A549 (cell line): ENCODE data around the gene PROB1. TPM values are rescaled to one million over a fixed set of nuclear protein-coding genes. Genes with fewer than 3 reads are reported as not detected.

Experiments
- ATAC-seq, 2 experiments: fragments of 200-7000 bp in 1 of 2; fragments of >200 bp in 1 of 2; cut with Nextera tagmentation in 1 of 2; cut with Tn5 transposase in 1 of 2; 3 replicates each; pipeline versions ENCODE4 v1.8.0 to v1.9.1; 2018 to 2020; ENCODE audit warnings: mild to moderate bottlenecking in 1 of 2, moderate library complexity in 1 of 2
- CTCF ChIA-PET: fragments of 300-600 bp; sonication (Branson Sonifier 250); formaldehyde crosslinking; extraction: SDS; loops from one replicate; lab custom pipeline; 2021; ENCODE audit warnings: antibody characterized with exemption, inconsistent platforms; lab: Yijun Ruan, JAX
- POLR2A ChIA-PET: fragments of 350-600 bp; formaldehyde crosslinking; extraction: SDS; loops from one replicate; lab custom pipeline; 2021; ENCODE audit warnings: antibody characterized with exemption, inconsistent platforms; lab: Yijun Ruan, JAX
- DNase-seq, 2 experiments: peaks; one replicate each; pipeline versions ENCODE4 v3.0.0 to v3.0.0-alpha.2; 2011 to 2016; ENCODE audit warnings: low read depth in 1 of 2, low spot score in 1 of 2
- FAIRE-seq: peaks from 2 replicates; lab custom pipeline; 2011; peaks lifted over from hg19 to GRCh38; lab: Jason Lieb, UNC
- H3K27ac ChIP-seq, 2 experiments: fragments of >200 bp; sonication (Bioruptor Twin); formaldehyde crosslinking; 3 replicates each; pipeline ENCODE4 v1.5.1; 2016 to 2017
- H3K4me1 ChIP-seq: fragments of >200 bp; sonication (Bioruptor Twin); formaldehyde crosslinking; 3 replicates; pipeline ENCODE4 v1.6.1; 2016
- H3K4me2 ChIP-seq: fragments of >200 bp; sonication (Bioruptor Twin); formaldehyde crosslinking; 3 replicates; pipeline ENCODE4 v1.6.1; 2016
- H3K4me3 ChIP-seq: fragments of >200 bp; sonication (Bioruptor Twin); formaldehyde crosslinking; 3 replicates; pipeline ENCODE4 v1.5.1; 2016
- H3K9me3 ChIP-seq: fragments of >200 bp; sonication (Bioruptor Twin); formaldehyde crosslinking; 3 replicates; pipeline ENCODE4 v1.6.1; 2016
- CBX2 ChIP-seq: fragments of 200-600 bp; sonication (generic); IDR thresholded peaks from 2 replicates; pipeline ENCODE4 v1.6.1; 2016; ENCODE audit warnings: low read depth, mild to moderate bottlenecking, borderline replicate concordance
- CEBPB ChIP-seq, 2 experiments: fragments of >200 bp in 1 of 2; sonication (Bioruptor Twin) in 1 of 2; formaldehyde crosslinking in 1 of 2; IDR thresholded peaks; 2 replicates each; pipeline ENCODE4 v1.6.1; 2012 to 2016
- CHD4 ChIP-seq: fragments of 200-600 bp; sonication (generic); IDR thresholded peaks from 2 replicates; pipeline ENCODE4 v1.6.1; 2016; ENCODE audit warnings: antibody characterized with exemption, mild to moderate bottlenecking, borderline replicate concordance
- ESRRA ChIP-seq: fragments of 150-350 bp; IDR thresholded peaks from 2 replicates; pipeline ENCODE4 v1.6.1; 2014; ENCODE audit warnings: mild to moderate bottlenecking, low read length, borderline replicate concordance
- FOXS1 ChIP-seq: fragments of 250-450 bp; sonication (Bioruptor Pico); IDR thresholded peaks from 2 replicates; pipeline ENCODE4 v1.5.0; 2020; ENCODE audit warnings: mild to moderate bottlenecking, moderate library complexity
- HOXA7 ChIP-seq: fragments of 250-450 bp; sonication (Bioruptor Pico); IDR thresholded peaks from 2 replicates; pipeline ENCODE4 v1.5.0; 2020; ENCODE audit warnings: mild to moderate bottlenecking, moderate library complexity
- JUNB ChIP-seq: fragments of >200 bp; sonication (Bioruptor Twin); formaldehyde crosslinking; IDR thresholded peaks from 2 replicates; pipeline ENCODE4 v1.6.1; 2016
- KDM1A ChIP-seq: fragments of 200-600 bp; sonication (generic); IDR thresholded peaks from 2 replicates; pipeline ENCODE4 v1.6.1; 2016; ENCODE audit warnings: low read depth, mild to moderate bottlenecking
- MAFK ChIP-seq: fragments of 450-650 bp; IDR thresholded peaks from 2 replicates; pipeline ENCODE4 v1.6.1; 2014; ENCODE audit not compliant: partially characterized antibody
- MYC ChIP-seq: IDR thresholded peaks from 2 replicates; pipeline ENCODE4 v1.6.1; 2012; ENCODE audit warnings: mild to moderate bottlenecking, inconsistent platforms, low read length, improper control_type of control experiment, borderline replicate concordance
- NR3C1 ChIP-seq: fragments of >200 bp; sonication (Bioruptor Twin); formaldehyde crosslinking; IDR thresholded peaks from 3 replicates; pipeline ENCODE4 v1.6.1; 2017
- PHF8 ChIP-seq: fragments of 200-600 bp; sonication (generic); IDR thresholded peaks from 2 replicates; pipeline ENCODE4 v1.6.1; 2016; ENCODE audit warnings: low read depth, mild to moderate bottlenecking, antibody characterized with exemption, moderate library complexity, borderline replicate concordance
- POLR2AphosphoS2 ChIP-seq: conservative IDR thresholded peaks from 2 replicates; pipeline ENCODE4 v1.6.1; 2012; ENCODE audit warnings: low read length, improper control_type of control experiment, inconsistent platforms
- RAD21 ChIP-seq, 2 experiments: fragments of >200 bp in 1 of 2; sonication (Bioruptor Twin) in 1 of 2; formaldehyde crosslinking in 1 of 2; IDR thresholded peaks in 1 of 2; conservative IDR thresholded peaks in 1 of 2; 2 replicates in 1 of 2; 3 replicates in 1 of 2; pipeline ENCODE4 v1.6.1; 2012 to 2018; ENCODE audit warnings: inconsistent platforms in 1 of 2
- RARB ChIP-seq: fragments of 250-450 bp; sonication (Bioruptor Pico); IDR thresholded peaks from 2 replicates; pipeline ENCODE4 v1.8.0; 2021; ENCODE audit warnings: mild to moderate bottlenecking, moderate library complexity
- ZC3H11A ChIP-seq: fragments of 450-650 bp; IDR thresholded peaks from 2 replicates; pipeline ENCODE4 v1.6.1; 2014; ENCODE audit warnings: antibody characterized with exemption, mild to moderate bottlenecking
- ZFP36 ChIP-seq: fragments of 450-650 bp; IDR thresholded peaks from 2 replicates; pipeline ENCODE4 v1.6.1; 2014; ENCODE audit warnings: borderline replicate concordance; ENCODE audit not compliant: partially characterized antibody
- WGBS: methylation state at CpG from one replicate; pipeline ENCODE4 v1.1.6; 2017; ENCODE audit errors: missing lambda C conversion rate; 5-methylcytosine and 5-hydroxymethylcytosine counted together
- polyA plus RNA-seq, 4 experiments: library from polyadenylated mRNA; depleted of rRNA in 3 of 4; stranded (reverse); fragments of >200 nt; fragmentation: RNase III in 1 of 4; extraction: RNeasy Plus Mini Kit Qiagen cat#74134 plus additional on column Dnase treatment in 1 of 4; gene quantifications; 2 replicates in 3 of 4; 3 replicates in 1 of 4; pipeline ENCODE4 v1.2.3, GENCODE V29; 2011 to 2017
- TF ChIP-seq, protein P1 (sequence below): fragments of 250-450 bp; sonication (Bioruptor Pico); IDR thresholded peaks from 2 replicates; pipeline ENCODE4 v1.5.0; 2021; ENCODE audit warnings: mild to moderate bottlenecking, moderate library complexity, borderline replicate concordance
- TF ChIP-seq, protein P2 (sequence below): fragments of >200 bp; sonication (Bioruptor Twin); formaldehyde crosslinking; IDR thresholded peaks from 3 replicates; pipeline ENCODE4 v1.6.1; 2016
- TF ChIP-seq, protein P3 (sequence below): fragments of >200 bp; sonication (Bioruptor Twin); formaldehyde crosslinking; IDR thresholded peaks from 3 replicates; pipeline ENCODE4 v1.5.1; 2016
- TF ChIP-seq, protein P4 (sequence below): IDR thresholded peaks from 2 replicates; pipeline ENCODE4 v1.6.1; 2012

PROB1 gene
- polyA plus RNA-seq, 2 of the 4 experiments (the other 2 are of a cell fraction) = 0.23 to 0.48 TPM

DNA sequence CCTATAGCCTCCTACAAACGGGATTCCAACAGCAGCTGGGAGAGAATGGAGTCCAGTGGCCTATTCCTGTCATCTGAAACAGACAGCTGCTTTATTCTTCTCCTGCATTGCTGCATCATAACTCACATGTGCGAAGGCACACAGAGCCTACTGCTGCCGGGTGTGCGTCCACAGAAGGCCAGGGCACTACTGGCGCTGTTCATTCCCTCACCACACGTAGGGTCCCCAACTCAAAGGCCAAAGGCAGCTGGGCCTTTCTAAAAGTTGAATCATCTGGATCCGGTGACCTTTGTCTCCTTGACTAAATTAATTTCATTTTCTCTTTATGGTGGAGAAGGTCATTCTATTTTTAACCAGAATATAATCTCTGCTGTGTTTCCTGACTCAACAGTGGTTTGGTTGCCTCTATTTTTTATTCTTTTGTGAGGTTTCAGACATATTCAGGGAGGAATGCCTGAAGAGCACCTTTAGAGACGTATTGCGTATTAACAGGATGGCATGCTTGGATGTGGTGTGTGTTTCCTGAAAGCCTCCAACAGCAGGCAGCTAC, 19.8 kb upstream of the PROB1 start:
- DNase-seq (no peak), FAIRE-seq (no peak), ATAC-seq (no peak)
- Histone ChIP-seq H3K27ac (no peak overlapping the region), H3K9me3 (no peaks in the 10 kb centered on the region), H3K4me3 (no peak overlapping the region), H3K4me2 (no peak overlapping the region), H3K4me1 (no peaks in the 10 kb centered on the region)
- 86% methylated on average over 9 of the region's 9 CpGs for WGBS
- TF ChIP-seq, protein P1, sequence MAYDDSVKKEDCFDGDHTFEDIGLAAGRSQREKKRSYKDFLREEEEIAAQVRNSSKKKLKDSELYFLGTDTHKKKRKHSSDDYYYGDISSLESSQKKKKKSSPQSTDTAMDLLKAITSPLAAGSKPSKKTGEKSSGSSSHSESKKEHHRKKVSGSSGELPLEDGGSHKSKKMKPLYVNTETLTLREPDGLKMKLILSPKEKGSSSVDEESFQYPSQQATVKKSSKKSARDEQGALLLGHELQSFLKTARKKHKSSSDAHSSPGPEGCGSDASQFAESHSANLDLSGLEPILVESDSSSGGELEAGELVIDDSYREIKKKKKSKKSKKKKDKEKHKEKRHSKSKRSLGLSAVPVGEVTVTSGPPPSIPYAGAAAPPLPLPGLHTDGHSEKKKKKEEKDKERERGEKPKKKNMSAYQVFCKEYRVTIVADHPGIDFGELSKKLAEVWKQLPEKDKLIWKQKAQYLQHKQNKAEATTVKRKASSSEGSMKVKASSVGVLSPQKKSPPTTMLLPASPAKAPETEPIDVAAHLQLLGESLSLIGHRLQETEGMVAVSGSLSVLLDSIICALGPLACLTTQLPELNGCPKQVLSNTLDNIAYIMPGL (CRISPR knock-in tag) = no peak
- TF ChIP-seq HOXA7 = no peak
- TF ChIP-seq RAD21 (conservative IDR thresholded peaks at IDR 0.05 in 1 of 2, IDR thresholded peaks at IDR 0.05 in 1 of 2) = no peak
- no peak for TF ChIP-seq KDM1A
- no peak for TF ChIP-seq CEBPB (IDR thresholded peaks at IDR 0.05)
- TF ChIP-seq MYC = no peak
- no peak for TF ChIP-seq NR3C1
- no peak for TF ChIP-seq POLR2AphosphoS2
- TF ChIP-seq ZFP36 = no peak
- TF ChIP-seq ESRRA = no peak
- TF ChIP-seq FOXS1 (CRISPR knock-in tag) = no peak
- TF ChIP-seq, protein P2, sequence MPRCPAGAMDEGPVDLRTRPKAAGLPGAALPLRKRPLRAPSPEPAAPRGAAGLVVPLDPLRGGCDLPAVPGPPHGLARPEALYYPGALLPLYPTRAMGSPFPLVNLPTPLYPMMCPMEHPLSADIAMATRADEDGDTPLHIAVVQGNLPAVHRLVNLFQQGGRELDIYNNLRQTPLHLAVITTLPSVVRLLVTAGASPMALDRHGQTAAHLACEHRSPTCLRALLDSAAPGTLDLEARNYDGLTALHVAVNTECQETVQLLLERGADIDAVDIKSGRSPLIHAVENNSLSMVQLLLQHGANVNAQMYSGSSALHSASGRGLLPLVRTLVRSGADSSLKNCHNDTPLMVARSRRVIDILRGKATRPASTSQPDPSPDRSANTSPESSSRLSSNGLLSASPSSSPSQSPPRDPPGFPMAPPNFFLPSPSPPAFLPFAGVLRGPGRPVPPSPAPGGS = no peak
- TF ChIP-seq, protein P3, sequence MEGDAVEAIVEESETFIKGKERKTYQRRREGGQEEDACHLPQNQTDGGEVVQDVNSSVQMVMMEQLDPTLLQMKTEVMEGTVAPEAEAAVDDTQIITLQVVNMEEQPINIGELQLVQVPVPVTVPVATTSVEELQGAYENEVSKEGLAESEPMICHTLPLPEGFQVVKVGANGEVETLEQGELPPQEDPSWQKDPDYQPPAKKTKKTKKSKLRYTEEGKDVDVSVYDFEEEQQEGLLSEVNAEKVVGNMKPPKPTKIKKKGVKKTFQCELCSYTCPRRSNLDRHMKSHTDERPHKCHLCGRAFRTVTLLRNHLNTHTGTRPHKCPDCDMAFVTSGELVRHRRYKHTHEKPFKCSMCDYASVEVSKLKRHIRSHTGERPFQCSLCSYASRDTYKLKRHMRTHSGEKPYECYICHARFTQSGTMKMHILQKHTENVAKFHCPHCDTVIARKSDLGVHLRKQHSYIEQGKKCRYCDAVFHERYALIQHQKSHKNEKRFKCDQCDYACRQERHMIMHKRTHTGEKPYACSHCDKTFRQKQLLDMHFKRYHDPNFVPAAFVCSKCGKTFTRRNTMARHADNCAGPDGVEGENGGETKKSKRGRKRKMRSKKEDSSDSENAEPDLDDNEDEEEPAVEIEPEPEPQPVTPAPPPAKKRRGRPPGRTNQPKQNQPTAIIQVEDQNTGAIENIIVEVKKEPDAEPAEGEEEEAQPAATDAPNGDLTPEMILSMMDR = no peak
- ChIA-PET CTCF (interaction anchor here (0.5 to 13.8 kb wide), 4 partner anchors 8 to 587 kb away, joined by 3 to 392 read pairs (median 4); no protein-coding TSS in a partner anchor), POLR2A (no interaction called here)

DNA sequence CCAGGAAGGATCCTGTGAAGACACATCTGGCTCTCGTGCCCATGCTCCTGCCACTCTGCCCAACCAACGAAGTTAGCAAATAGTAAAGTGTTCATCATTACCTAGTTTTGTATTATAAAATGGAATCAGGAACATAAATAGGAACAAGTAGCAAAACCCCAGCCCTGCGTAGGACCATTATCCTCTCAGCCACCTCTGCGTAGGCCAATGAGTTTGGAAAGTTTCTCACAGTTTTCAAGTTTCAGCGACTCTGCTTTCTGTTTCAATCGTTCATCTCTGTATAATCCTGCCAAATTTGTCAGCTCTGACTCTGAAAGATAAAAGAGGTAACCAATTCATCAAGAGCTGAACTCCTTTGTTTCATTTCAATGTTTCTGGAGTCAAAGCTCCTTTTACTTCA, 19.1 kb upstream of the PROB1 start:
- POLR2A ChIA-PET = no interaction called here

DNA sequence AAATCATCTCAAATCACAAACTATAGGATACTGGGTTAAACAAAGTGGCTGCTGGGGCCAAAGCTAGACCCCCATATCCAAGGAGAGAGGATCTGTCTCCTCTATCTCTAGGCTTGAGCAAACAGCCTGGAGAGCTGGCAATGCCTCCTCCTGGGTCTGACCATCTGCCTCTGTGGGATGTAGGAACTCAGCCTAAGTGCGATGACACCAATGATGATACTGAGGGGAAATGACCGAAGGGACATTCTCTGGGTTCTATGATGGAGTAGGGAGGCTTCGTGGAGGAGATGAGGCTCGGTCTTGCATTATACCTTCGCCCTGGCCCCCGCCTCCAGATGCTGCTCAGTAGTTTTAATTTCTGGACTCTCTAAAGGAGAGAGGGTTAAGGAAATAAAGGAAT, 18.2 kb upstream of the PROB1 start:
- ChIA-PET CTCF (interaction anchor here (4.9 to 13.8 kb wide), 2 partner anchors 8 to 104 kb away, joined by 57 to 392 read pairs; no protein-coding TSS in a partner anchor), POLR2A (no interaction called here)
- Histone ChIP-seq H3K4me1 (no peaks in the 10 kb centered on the region), H3K9me3 (no peaks in the 10 kb centered on the region), H3K4me3 (no peak overlapping the region), H3K4me2 (no peak overlapping the region), H3K27ac (no peak overlapping the region)
- TF ChIP-seq CBX2 (no peak), NR3C1 (no peak), FOXS1 (CRISPR knock-in tag) (no peak), JUNB (no peak), RARB (CRISPR knock-in tag) (no peak), ZC3H11A (no peak), CHD4 (no peak), RAD21 (conservative IDR thresholded peaks at IDR 0.05 in 1 of 2, IDR thresholded peaks at IDR 0.05 in 1 of 2) (no peak), ZFP36 (no peak), CEBPB (IDR thresholded peaks at IDR 0.05) (no peak)
- TF ChIP-seq, protein P2 = no peak
- TF ChIP-seq, protein P4, sequence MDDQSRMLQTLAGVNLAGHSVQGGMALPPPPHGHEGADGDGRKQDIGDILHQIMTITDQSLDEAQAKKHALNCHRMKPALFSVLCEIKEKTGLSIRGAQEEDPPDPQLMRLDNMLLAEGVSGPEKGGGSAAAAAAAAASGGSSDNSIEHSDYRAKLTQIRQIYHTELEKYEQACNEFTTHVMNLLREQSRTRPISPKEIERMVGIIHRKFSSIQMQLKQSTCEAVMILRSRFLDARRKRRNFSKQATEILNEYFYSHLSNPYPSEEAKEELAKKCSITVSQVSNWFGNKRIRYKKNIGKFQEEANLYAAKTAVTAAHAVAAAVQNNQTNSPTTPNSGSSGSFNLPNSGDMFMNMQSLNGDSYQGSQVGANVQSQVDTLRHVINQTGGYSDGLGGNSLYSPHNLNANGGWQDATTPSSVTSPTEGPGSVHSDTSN = no peak
- DNase-seq = no peak
- no peak for ATAC-seq
- no peak for FAIRE-seq
- WGBS = 82% methylated on average over 6 of the region's 6 CpGs

More for the DNA sequence above, 19.1 kb upstream of the PROB1 start:
- FAIRE-seq (no peak), DNase-seq (no peak), ATAC-seq (no peak)
- Histone ChIP-seq H3K4me2 (no peak overlapping the region), H3K27ac (no peak overlapping the region), H3K4me1 (no peaks in the 10 kb centered on the region), H3K4me3 (no peak overlapping the region), H3K9me3 (no peaks in the 10 kb centered on the region)
- TF ChIP-seq PHF8 (no peak), MAFK (no peak)
- whole genome bisulfite sequencing = 82% methylated on average over 6 of the region's 6 CpGs
- CTCF ChIA-PET = interaction anchor here (0.6 to 13.8 kb wide), 4 partner anchors 9 to 588 kb away, joined by 3 to 392 read pairs (median 4); no protein-coding TSS in a partner anchor
